Kasumi-1 (cell line): ENCODE results near the gene ANKRD29.
"Not testable (repeated sequence)": the region's sequence is repeated elsewhere in the genome, so short reads cannot be mapped to it uniquely, and the experiment has no call there.

Experiments
- DNase-seq, 2 experiments: peaks; one replicate each; lab custom pipeline; 2025; lab: John Stamatoyannopoulos, UW

The ANKRD29 gene

GRCh38 chr18:23557511-23557910 is 105.2 kb downstream of the ANKRD29 start:
- not testable (repeated sequence) for DNase-seq

DNA sequence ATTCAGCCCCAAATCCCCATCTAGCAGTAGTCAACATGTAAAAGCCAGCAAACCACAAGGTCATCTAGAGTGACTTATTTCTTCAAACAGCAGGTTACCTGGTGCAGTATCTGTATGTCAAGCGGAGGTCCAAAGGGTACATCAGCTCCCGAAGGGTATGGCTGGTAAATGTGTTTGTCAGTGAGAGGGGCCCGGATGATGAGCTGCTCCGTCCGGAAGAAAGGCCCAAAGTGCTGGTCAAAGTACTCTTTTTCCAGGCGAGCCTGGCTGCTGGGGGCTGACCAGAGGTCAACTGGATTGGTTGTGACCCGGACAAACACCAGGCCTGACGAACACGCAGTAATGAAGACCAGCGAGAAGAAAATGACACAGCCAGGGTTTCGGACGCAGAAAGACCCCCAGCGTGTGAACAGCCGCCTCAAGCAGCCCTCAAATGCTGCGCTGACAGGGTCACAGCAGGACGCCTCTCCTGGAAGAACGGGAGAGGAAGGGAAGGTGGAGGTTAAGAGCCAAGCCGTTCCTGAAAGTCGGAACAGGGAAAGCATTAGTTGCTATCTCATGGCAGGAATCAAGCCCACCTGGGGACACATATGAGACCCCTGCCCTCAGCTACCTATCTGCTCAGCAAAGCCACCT is 106.4 kb downstream of the ANKRD29 start:
- no peak for DNase-seq

- DNase-seq = no peak
Observed at GRCh38 chr18:23553887-23554286, 108.8 kb downstream of the ANKRD29 start.

- DNase-seq = no peak
Observed at GRCh38 chr18:23552505-23552904, 110.2 kb downstream of the ANKRD29 start.

DNA sequence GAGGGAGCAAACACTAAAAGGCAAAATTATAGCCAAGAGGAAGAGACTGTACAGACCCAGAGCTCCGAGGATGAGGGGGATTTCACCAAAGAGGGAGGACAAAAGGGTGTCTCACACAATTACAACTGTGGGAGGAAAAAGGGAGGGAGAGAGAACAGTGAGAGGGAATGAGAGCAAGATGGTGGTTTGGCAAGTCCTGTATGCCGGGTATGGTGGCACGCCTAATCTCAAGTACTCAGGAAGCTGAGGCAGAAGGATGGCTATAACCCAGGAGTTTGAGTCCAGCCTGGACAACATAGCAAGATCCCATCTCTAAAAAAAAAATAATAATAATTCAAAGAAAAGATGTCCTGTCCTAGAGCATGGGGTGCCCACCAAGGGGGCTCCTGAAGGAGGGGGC is 110.7 kb downstream of the ANKRD29 start:
- no peak for DNase-seq

- no peak for DNase-seq
Observed at GRCh38 chr18:23550898-23551297, 111.8 kb downstream of the ANKRD29 start.
